Adrenal gland (tissue), 12 donors: Measurements from ENCODE around the gene LIN52. TPM values are rescaled to one million over a fixed set of nuclear protein-coding genes. Genes with fewer than 3 reads are reported as not detected.

Experiments used
- DNase-seq, 7 donors: peaks; one replicate each; pipeline ENCODE4 v3.0.0-alpha.2; 2019 to 2020
- H3K27ac ChIP-seq, 5 donors: fragments of 200-600 bp; sonication (generic) in 4 of 5; 1 replicate in 3 of 5; 2 replicates in 2 of 5; pipeline versions ENCODE4 v1.5.1 to v1.8.0; 2016 to 2020; ENCODE audit warnings: mild to moderate bottlenecking in 1 of 5
- H3K27me3 ChIP-seq: fragments of 200-600 bp; 2 replicates; pipeline ENCODE4 v1.8.0; 2021
- H3K36me3 ChIP-seq, 2 donors: fragments of 200-600 bp; replicated peaks in 1 of 2; 1 replicate in 1 of 2; 2 replicates in 1 of 2; pipeline versions ENCODE4 v1.5.1 to v1.8.0; 2018 to 2022
- H3K4me1 ChIP-seq, 2 donors: fragments of 200-600 bp; replicated peaks in 1 of 2; 1 replicate in 1 of 2; 2 replicates in 1 of 2; pipeline versions ENCODE4 v1.5.1 to v1.8.0; 2018 to 2021
- H3K4me3 ChIP-seq, 4 donors: fragments of 200-600 bp; sonication (generic) in 3 of 4; one replicate each; pipeline ENCODE4 v1.5.1; 2016 to 2018
- H3K9me3 ChIP-seq, 3 donors: fragments of 200-600 bp; sonication (generic) in 1 of 3; replicated peaks in 1 of 3; 1 replicate in 2 of 3; 2 replicates in 1 of 3; pipeline versions ENCODE4 v1.5.1 to v1.8.0; 2016 to 2021
- CTCF ChIP-seq, 6 experiments: fragments of 450-650 bp in 4 of 6; fragments of 200-600 bp in 2 of 6; sonication (generic) in 1 of 6; IDR thresholded peaks; 1 replicate in 5 of 6; 2 replicates in 1 of 6; pipeline versions ENCODE4 v1.5.1 to v1.8.0; 2016 to 2021; ENCODE audit warnings: antibody characterized with exemption in 6 of 6, mild to moderate bottlenecking in 2 of 6, moderate library complexity in 1 of 6
- POLR2A ChIP-seq, 2 donors: fragments of 450-650 bp; IDR thresholded peaks; one replicate each; pipeline ENCODE4 v1.6.1; 2017; ENCODE audit warnings: antibody characterized with exemption in 2 of 2, mild to moderate bottlenecking in 2 of 2, moderate library complexity in 1 of 2
- WGBS, 4 donors: extraction: QIAGEN DNeasy Blood & Tissue Kit in 2 of 4; methylation state at CpG; one replicate each; pipeline versions ENCODE4 v1.1.5 to v1.1.7; 2013 to 2017; 5-methylcytosine and 5-hydroxymethylcytosine counted together
- intact Hi-C, 2 donors: fragments of 100-400 bp; cut with DNase I; formaldehyde crosslinking; loops; one replicate each; pipeline versions ENCODE4 v1.14.1 to v1.15.0; 2022 to 2023
- polyA plus RNA-seq, 3 donors: library from polyadenylated mRNA; stranded (reverse); fragments of 200-250 nt in 2 of 3; fragments of 350-450 nt in 1 of 3; fragmentation: Illumina TruSeq in 1 of 3; extraction: RNeasy Lipid Tissue Mini Kit (QIAGEN cat#74804) in 1 of 3; gene quantifications; one replicate each; pipeline ENCODE4 v1.2.3, GENCODE V29; 2013 to 2014
- total RNA-seq, 9 donors: library from RNA; depleted of rRNA in 4 of 9; stranded (reverse); fragments of >200 nt in 4 of 9; fragments of 120-200 nt in 1 of 9; fragmentation: NEBNext Ultra II Directional in 1 of 9; extraction: Animal tissue kit (Norgen Biotek cat#: 25700) in 1 of 9; gene quantifications; one replicate each; pipeline versions ENCODE4 v1.1.0 to v1.2.4, GENCODE V29; 2013 to 2023
- donor health status: healthy with polysubstance abuse.
- donor health status: Bipolar disorder and iron deficiency.
- donor health status: DM: yes; HTN: yes; CAD: no.
- donor health status: DM: no; HTN: no; CAD: no.
- donor health status: DM: no; HTN: no; CAD: no.
- donor health status: DM: yes; HTN: yes; CAD: no.

The LIN52 gene
- total and polyA plus RNA-seq, 12 donors, result 4.6 to 14.3 (median 8.0) TPM

DNA sequence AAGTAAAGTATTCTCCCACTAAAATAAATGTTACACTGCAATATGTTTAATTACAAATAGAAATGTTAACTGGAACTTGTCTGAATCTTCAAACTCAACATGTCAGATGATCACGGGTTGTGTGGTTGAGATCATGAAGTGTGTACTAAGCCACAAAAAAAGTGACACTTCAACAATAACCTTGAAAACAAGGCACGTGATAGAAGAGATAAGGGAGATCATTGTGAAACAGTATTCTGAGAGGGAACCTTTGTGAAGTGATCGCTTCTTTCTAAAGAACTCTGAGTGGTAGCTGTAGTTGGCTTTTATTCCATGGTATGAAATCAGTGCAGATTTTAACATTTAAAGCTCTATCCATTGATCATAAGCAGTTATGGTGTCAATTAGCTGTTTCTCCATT is 60.0 kb downstream of the LIN52 start:
- intact Hi-C loops, result no loop called here
- H3K4me3 ChIP-seq, result no peak overlapping the region
- no peaks in the 10 kb centered on the region for H3K9me3 ChIP-seq
- peak overlapping the region in 2 of 5 donors; percentile 34 to 48 for H3K27ac ChIP-seq
- no peaks in the 10 kb centered on the region for H3K36me3 ChIP-seq
- TF ChIP-seq CTCF (IDR thresholded peaks at IDR 0.05), result no peak
- TF ChIP-seq POLR2A (IDR thresholded peaks at IDR 0.05), result peak in 1 of 2 donors; percentile 9
- peaks cover 6 to 25% of the 10 kb centered on the region in 2 donors for H3K4me1 ChIP-seq
- DNase-seq, result peak in 2 of 7 donors; percentile 29 to 40
- no peaks in the 10 kb centered on the region for H3K27me3 ChIP-seq
- 46 to 50% (median 47%) methylated on average over 3 of the region's 3 CpGs for WGBS, 4 donors

DNA sequence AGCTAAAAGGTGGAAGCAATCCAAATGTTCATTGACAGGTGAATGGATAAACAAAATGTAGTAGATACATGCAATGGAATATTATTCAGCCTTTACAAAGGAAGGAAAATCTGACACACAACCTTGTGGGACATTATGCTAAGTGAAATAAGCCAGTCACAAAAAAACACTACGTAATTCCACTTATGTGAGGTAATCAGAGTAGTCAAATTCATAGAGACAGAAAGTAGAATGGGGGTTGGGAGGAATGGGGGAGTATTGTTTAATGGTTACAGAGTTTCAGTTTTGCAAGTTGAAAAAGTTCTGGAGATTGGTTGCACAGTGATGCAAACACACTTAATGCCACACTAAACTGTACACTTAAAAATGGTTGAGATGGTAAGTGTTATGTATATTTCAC is 62.8 kb downstream of the LIN52 start:
- 91 to 100% (median 97%) methylated on average over 1 of the region's 1 CpG for WGBS, 4 donors
- intact Hi-C loops, result no loop called here

DNA sequence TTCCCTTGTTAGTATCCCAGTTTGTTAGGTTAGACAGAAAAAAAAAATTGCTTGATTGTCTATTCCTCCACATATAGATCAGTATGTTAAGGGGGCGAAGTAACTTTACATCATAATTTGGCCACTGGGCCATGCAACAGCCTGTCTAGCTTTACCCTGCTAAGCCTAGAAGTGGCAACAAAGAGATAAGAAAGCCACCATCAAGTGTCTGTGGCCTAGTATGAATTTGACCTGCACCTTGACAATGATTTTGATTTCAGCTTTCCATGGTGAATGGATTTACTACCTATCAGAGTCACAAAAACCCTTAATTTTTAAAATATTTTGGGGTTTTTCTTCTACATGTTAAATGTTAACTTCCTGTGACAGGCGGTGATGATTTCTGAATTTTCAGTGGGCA is 63.9 kb downstream of the LIN52 start:
- Histone ChIP-seq H3K27me3 (no peaks in the 10 kb centered on the region), H3K4me3 (no peak overlapping the region), H3K4me1 (peaks cover 6 to 8% of the 10 kb centered on the region in 2 donors), H3K36me3 (no peaks in the 10 kb centered on the region), H3K27ac (no peak overlapping the region), H3K9me3 (no peaks in the 10 kb centered on the region)
- intact Hi-C loops, result no loop called here
- no peak for TF ChIP-seq POLR2A (IDR thresholded peaks at IDR 0.05)
- TF ChIP-seq CTCF (IDR thresholded peaks at IDR 0.05), result no peak
- DNase-seq, result no peak
- WGBS, 4 donors, result 94 to 100% (median 97%) methylated on average over 2 of the region's 2 CpGs

More for the DNA sequence above, 62.8 kb downstream of the LIN52 start:
- H3K36me3 ChIP-seq, result no peaks in the 10 kb centered on the region
- H3K4me3 ChIP-seq, result no peak overlapping the region
- DNase-seq, result no peak
- no peaks in the 10 kb centered on the region for H3K9me3 ChIP-seq
- H3K27ac ChIP-seq, result no peak overlapping the region
- H3K4me1 ChIP-seq, result peaks cover 6 to 8% of the 10 kb centered on the region in 2 donors
- no peaks in the 10 kb centered on the region for H3K27me3 ChIP-seq
- TF ChIP-seq POLR2A (IDR thresholded peaks at IDR 0.05), result no peak
- TF ChIP-seq CTCF (IDR thresholded peaks at IDR 0.05), result no peak

DNA sequence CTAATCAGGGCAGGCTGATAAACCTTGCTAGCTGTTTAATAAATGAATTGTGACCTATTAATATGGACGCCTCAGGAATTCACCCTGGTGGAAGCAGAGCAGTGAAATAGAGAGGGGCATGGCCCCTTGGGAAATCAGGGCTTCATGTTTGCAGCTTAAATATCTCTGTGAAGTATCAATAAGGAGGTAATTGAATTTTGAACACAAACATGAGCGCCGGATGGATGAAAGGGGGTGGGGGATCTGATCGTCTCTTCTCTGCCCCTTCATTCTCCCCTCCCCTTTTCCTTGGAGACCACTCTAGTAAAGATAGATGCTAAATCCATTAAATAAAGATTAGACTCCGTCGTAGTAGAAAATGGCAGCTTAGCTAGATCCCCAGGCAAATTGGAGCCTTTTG is 70.5 kb downstream of the LIN52 start:
- TF ChIP-seq POLR2A (IDR thresholded peaks at IDR 0.05) (no peak), CTCF (IDR thresholded peaks at IDR 0.05) (no peak)
- Histone ChIP-seq H3K9me3 (no peaks in the 10 kb centered on the region), H3K27me3 (no peaks in the 10 kb centered on the region), H3K4me1 (no peaks in the 10 kb centered on the region), H3K4me3 (no peak overlapping the region), H3K36me3 (no peaks in the 10 kb centered on the region), H3K27ac (no peak overlapping the region)
- no peak for DNase-seq
- intact Hi-C loops, result no loop called here
- WGBS, 4 donors, result 75 to 86% (median 83%) methylated on average over 6 of the region's 6 CpGs
